ENCODE results near the gene TOB1. TPM values are rescaled to one million over a fixed set of nuclear protein-coding genes. Genes with fewer than 3 reads are reported as not detected.

Gene TOB1
- total and polyA plus RNA-seq, 9 donors, result 19.8 to 73.2 (median 55.2) TPM

- Histone ChIP-seq H3K27me3 (ENCODE audit: control insufficient read depth, insufficient read depth, low read length) (no peaks in the 10 kb centered on the region), H3K4me3 (ENCODE audit: low read length) (no peak overlapping the region), H3K36me3 (ENCODE audit: control insufficient read depth, insufficient read depth, low read length) (no peaks in the 10 kb centered on the region), H3K27ac (ENCODE audit: low read length) (no peak overlapping the region), H3K4me1 (ENCODE audit: control insufficient read depth, insufficient read depth, low read length) (peaks cover 43% of the 10 kb centered on the region), H3K9me3 (replicated peaks; ENCODE audit: control insufficient read depth, low read depth, low read length) (no peaks in the 10 kb centered on the region)
- WGBS (ENCODE audit: insufficient coverage), result 84% methylated on average over 2 of the region's 3 CpGs
- DNase-seq, result no peak
These were observed 18.1 kb downstream of the TOB1 start for GRCh38 chr17:50848039-50848438.

GRCh38 chr17:50847566-50847965 is 18.6 kb downstream of the TOB1 start:
- Histone ChIP-seq H3K4me1 (ENCODE audit: control insufficient read depth, insufficient read depth, low read length) (peaks cover 45% of the 10 kb centered on the region), H3K36me3 (ENCODE audit: control insufficient read depth, insufficient read depth, low read length) (no peaks in the 10 kb centered on the region), H3K27ac (ENCODE audit: low read length) (peak overlapping the region; percentile 45), H3K4me3 (ENCODE audit: low read length) (no peak overlapping the region), H3K27me3 (ENCODE audit: control insufficient read depth, insufficient read depth, low read length) (no peaks in the 10 kb centered on the region), H3K9me3 (replicated peaks; ENCODE audit: control insufficient read depth, low read depth, low read length) (no peaks in the 10 kb centered on the region)
- 93% methylated on average over 3 of the region's 4 CpGs for WGBS (ENCODE audit: insufficient coverage)
- DNase-seq, result no peak

- DNase-seq, result peak; percentile 62
- Histone ChIP-seq H3K4me1 (ENCODE audit: control insufficient read depth, insufficient read depth, low read length) (peaks cover 38% of the 10 kb centered on the region), H3K9me3 (replicated peaks; ENCODE audit: control insufficient read depth, low read depth, low read length) (no peaks in the 10 kb centered on the region), H3K4me3 (ENCODE audit: low read length) (no peak overlapping the region), H3K36me3 (ENCODE audit: control insufficient read depth, insufficient read depth, low read length) (no peaks in the 10 kb centered on the region), H3K27ac (ENCODE audit: low read length) (peak overlapping the region; percentile 86), H3K27me3 (ENCODE audit: control insufficient read depth, insufficient read depth, low read length) (no peaks in the 10 kb centered on the region)
- WGBS (ENCODE audit: insufficient coverage), result 76% methylated on average over 7 of the region's 12 CpGs
These were observed 20.7 kb downstream of the TOB1 start for GRCh38 chr17:50845240-50846147.

GRCh38 chr17:50844117-50844700 is 21.9 kb downstream of the TOB1 start:
- WGBS (ENCODE audit: insufficient coverage), result 82% methylated on average over 13 of the region's 14 CpGs
- no peaks in the 10 kb centered on the region for H3K36me3 ChIP-seq (ENCODE audit: control insufficient read depth, insufficient read depth, low read length)
- H3K4me3 ChIP-seq (ENCODE audit: low read length), result no peak overlapping the region
- H3K27me3 ChIP-seq (ENCODE audit: control insufficient read depth, insufficient read depth, low read length), result no peaks in the 10 kb centered on the region
- no peak for DNase-seq
- H3K27ac ChIP-seq (ENCODE audit: low read length), result peak overlapping the region; percentile 53
- no peaks in the 10 kb centered on the region for H3K9me3 ChIP-seq (replicated peaks; ENCODE audit: control insufficient read depth, low read depth, low read length)
- H3K4me1 ChIP-seq (ENCODE audit: control insufficient read depth, insufficient read depth, low read length), result peaks cover 38% of the 10 kb centered on the region

GRCh38 chr17:50843150-50843905 is 22.8 kb downstream of the TOB1 start:
- peaks cover 38% of the 10 kb centered on the region for H3K4me1 ChIP-seq (ENCODE audit: control insufficient read depth, insufficient read depth, low read length)
- H3K9me3 ChIP-seq (replicated peaks; ENCODE audit: control insufficient read depth, low read depth, low read length), result no peaks in the 10 kb centered on the region
- no peaks in the 10 kb centered on the region for H3K27me3 ChIP-seq (ENCODE audit: control insufficient read depth, insufficient read depth, low read length)
- no peak for DNase-seq
- H3K36me3 ChIP-seq (ENCODE audit: control insufficient read depth, insufficient read depth, low read length), result no peaks in the 10 kb centered on the region
- H3K4me3 ChIP-seq (ENCODE audit: low read length), result no peak overlapping the region
- WGBS (ENCODE audit: insufficient coverage), result 58% methylated on average over 2 of the region's 16 CpGs
- no peak overlapping the region for H3K27ac ChIP-seq (ENCODE audit: low read length)

GRCh38 chr17:50842506-50843149 is 23.5 kb downstream of the TOB1 start:
- DNase-seq, result no peak
- Histone ChIP-seq H3K9me3 (replicated peaks; ENCODE audit: control insufficient read depth, low read depth, low read length) (no peaks in the 10 kb centered on the region), H3K4me3 (ENCODE audit: low read length) (no peak overlapping the region), H3K4me1 (ENCODE audit: control insufficient read depth, insufficient read depth, low read length) (peaks cover 34% of the 10 kb centered on the region), H3K27me3 (ENCODE audit: control insufficient read depth, insufficient read depth, low read length) (no peaks in the 10 kb centered on the region), H3K36me3 (ENCODE audit: control insufficient read depth, insufficient read depth, low read length) (no peaks in the 10 kb centered on the region), H3K27ac (ENCODE audit: low read length) (no peak overlapping the region)
- WGBS (ENCODE audit: insufficient coverage), result 58% methylated on average over 6 of the region's 9 CpGs

- DNase-seq, result peak; percentile 83
- Histone ChIP-seq H3K4me1 (ENCODE audit: control insufficient read depth, insufficient read depth, low read length) (peaks cover 31% of the 10 kb centered on the region), H3K4me3 (ENCODE audit: low read length) (no peak overlapping the region), H3K27me3 (ENCODE audit: control insufficient read depth, insufficient read depth, low read length) (no peaks in the 10 kb centered on the region), H3K36me3 (ENCODE audit: control insufficient read depth, insufficient read depth, low read length) (no peaks in the 10 kb centered on the region), H3K9me3 (replicated peaks; ENCODE audit: control insufficient read depth, low read depth, low read length) (no peaks in the 10 kb centered on the region), H3K27ac (ENCODE audit: low read length) (no peak overlapping the region)
- WGBS (ENCODE audit: insufficient coverage), result 10% methylated on average over 2 of the region's 8 CpGs
These were observed 24.2 kb downstream of the TOB1 start for GRCh38 chr17:50841949-50842354.

GRCh38 chr17:50841277-50841948 is 24.7 kb downstream of the TOB1 start:
- H3K4me1 ChIP-seq (ENCODE audit: control insufficient read depth, insufficient read depth, low read length), result peaks cover 31% of the 10 kb centered on the region
- WGBS (ENCODE audit: insufficient coverage), result 66% methylated on average over 9 of the region's 11 CpGs
- DNase-seq, result no peak
- no peaks in the 10 kb centered on the region for H3K27me3 ChIP-seq (ENCODE audit: control insufficient read depth, insufficient read depth, low read length)
- no peaks in the 10 kb centered on the region for H3K36me3 ChIP-seq (ENCODE audit: control insufficient read depth, insufficient read depth, low read length)
- H3K4me3 ChIP-seq (ENCODE audit: low read length), result no peak overlapping the region
- no peaks in the 10 kb centered on the region for H3K9me3 ChIP-seq (replicated peaks; ENCODE audit: control insufficient read depth, low read depth, low read length)
- H3K27ac ChIP-seq (ENCODE audit: low read length), result no peak overlapping the region

GRCh38 chr17:50840311-50840851 is 25.8 kb downstream of the TOB1 start:
- 87% methylated on average over 29 of the region's 29 CpGs for WGBS (ENCODE audit: insufficient coverage)
- no peak for DNase-seq
- Histone ChIP-seq H3K4me3 (ENCODE audit: low read length) (no peak overlapping the region), H3K9me3 (replicated peaks; ENCODE audit: control insufficient read depth, low read depth, low read length) (no peaks in the 10 kb centered on the region), H3K4me1 (ENCODE audit: control insufficient read depth, insufficient read depth, low read length) (peaks cover 27% of the 10 kb centered on the region), H3K36me3 (ENCODE audit: control insufficient read depth, insufficient read depth, low read length) (no peaks in the 10 kb centered on the region), H3K27me3 (ENCODE audit: control insufficient read depth, insufficient read depth, low read length) (peaks cover under 1% of the 10 kb centered on the region), H3K27ac (ENCODE audit: low read length) (no peak overlapping the region)
